ENCODE data around the gene SLC25A39.

- TF ChIP-seq CTCF (conservative IDR thresholded peaks at IDR 0.05) (no peak), EZH2 (IDR thresholded peaks at IDR 0.05; ENCODE audit: low read depth) (no peak)
Observed at GRCh38 chr17:44297975-44298374, 26.6 kb downstream of the SLC25A39 start.

Data from PC-9 (cell line).